Stimulated activated CD4-positive, alpha-beta T cell treated with anti-CD3 and anti-CD28 coated beads, Interleukin-4, amount 100 ng/mL, for 48 hours (primary cell): ENCODE results near the gene EEFSEC.

Source experiments
- DNase-seq, 2 donors: peaks; one replicate each; pipeline ENCODE4 v3.0.0-alpha.2; 2020; ENCODE audit warnings: low read depth in 2 of 2

Gene EEFSEC

DNA sequence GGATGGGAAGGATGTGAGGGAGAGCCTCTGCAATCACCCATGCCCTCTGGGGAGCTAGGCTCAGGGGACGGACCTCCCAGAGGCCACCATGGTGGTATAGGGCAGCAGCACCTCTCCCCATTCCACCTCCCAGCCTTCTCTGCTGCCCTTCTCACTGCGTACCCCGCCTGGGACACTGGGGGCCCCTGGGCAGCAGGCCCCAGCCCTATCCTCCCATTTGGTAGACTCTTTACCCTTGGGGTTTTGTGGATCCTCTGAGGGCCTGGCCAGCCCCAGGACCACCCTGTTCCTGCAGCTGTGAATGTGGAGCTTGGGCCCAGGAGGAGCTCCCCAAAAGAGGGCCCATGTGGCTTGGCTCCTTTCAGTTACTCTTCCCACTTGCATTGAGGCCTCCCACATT, 181.5 kb downstream of the EEFSEC start:
- no peak for DNase-seq

- no peak for DNase-seq
These were observed 182.5 kb downstream of the EEFSEC start for GRCh38 chr3:128335621-128336296.

- no peak for DNase-seq
These were observed 183.3 kb downstream of the EEFSEC start for GRCh38 chr3:128336337-128337156.

DNA sequence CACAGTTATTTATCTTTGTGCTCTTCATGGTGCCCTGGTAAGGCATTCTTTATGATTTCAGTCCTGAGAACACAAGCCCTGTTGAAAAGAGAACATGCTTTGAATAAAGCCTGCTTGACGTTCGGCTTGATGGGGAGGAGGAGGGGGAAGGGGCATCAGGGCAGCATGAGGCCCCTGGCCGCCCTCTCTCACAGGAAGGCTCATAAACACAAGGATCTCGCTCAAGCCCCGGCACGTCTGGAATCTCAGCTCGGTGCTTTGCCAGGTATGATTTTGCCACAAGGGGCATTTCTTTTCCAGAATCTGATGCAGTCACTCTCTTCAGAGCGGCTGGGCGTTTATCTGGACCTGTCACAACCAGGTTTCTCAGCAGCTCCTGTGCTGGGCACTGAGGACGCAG, 184.0 kb downstream of the EEFSEC start:
- no peak for DNase-seq

DNA sequence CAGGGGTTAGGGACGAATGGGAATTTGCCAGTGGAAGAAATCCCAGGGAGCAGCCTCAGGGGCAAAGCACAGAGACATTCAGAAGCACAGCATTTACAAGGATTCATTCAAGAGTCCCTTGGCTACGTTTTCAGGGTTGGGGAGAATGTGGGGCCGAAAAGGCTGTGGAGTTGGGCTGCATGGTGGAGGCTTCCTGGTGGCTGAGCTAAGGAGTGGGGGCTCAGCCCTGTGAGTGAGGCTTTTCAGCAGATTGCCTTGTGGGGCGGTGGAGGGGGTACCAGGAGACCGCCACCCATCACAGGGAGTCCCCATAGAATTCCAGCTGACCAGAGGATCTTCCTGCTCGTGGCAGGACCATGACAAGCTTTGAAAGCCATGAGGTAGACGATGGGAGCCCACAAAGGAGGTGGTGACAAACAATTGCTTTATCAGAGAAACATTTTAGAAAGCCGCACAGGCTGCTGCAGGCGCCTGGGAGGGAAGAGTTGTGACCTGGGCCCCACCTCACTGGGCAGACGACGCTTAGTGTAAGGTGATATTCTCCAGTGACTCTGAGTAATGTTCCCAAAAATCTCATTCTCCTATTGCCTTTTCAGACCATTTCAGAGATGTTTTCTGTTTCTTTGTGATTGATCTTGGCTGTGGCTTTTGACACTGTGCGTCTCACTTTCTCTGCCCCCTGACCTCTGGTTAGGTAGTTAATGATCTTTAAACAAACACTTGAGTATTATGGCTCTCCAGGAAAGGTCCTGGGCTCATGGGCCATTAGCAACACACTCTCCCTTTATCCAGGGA, 185.5 kb downstream of the EEFSEC start:
- no peak for DNase-seq

GRCh38 chr3:128339491-128340012, 186.3 kb downstream of the EEFSEC start:
- DNase-seq = no peak

- DNase-seq = no peak
These were observed 187.1 kb downstream of the EEFSEC start for GRCh38 chr3:128340198-128340903.

- DNase-seq = no peak
These were observed 187.7 kb downstream of the EEFSEC start for GRCh38 chr3:128340904-128341555.

GRCh38 chr3:128341659-128342395, 188.5 kb downstream of the EEFSEC start:
- DNase-seq = no peak

GRCh38 chr3:128342701-128343180, 189.5 kb downstream of the EEFSEC start:
- DNase-seq = no peak

DNA sequence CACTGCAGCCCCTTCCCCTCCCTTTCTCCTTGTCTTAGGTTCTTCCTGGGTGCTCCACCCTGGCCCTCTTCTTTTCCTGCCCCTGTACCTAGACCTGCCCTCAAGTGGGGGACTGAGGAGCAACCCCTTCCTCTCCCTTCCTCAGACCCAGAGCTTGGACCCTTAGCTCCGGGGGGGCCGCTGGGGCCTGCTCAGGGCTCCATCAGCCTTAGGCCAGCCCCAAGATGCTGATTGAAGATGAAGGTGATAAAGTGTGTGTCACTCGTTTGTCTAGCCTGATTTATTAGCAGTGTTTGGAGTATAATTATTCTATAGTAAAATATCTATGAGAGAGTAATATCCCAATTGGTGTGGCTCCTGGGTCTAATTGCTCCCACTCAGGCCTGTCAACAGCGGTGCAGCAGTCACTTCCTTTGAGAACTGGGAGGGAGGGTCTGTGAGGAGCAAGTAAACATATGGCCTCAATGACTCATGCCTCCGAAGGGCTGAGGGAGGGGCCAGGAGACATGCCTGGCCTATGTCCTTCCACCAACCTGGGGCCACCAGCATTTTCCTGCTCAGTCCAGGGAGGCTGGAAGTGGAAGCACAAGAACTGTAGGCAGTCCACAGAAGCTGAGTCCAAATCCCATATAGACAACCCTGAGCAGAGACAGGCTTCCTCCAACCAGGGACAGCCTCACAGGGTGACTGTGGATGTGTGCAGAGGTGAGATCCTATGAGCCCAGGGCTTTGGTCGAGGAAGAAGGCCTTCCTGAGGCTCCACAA, 190.2 kb downstream of the EEFSEC start:
- DNase-seq = no peak

- no peak for DNase-seq
These were observed 190.9 kb downstream of the EEFSEC start for GRCh38 chr3:128344052-128344735.

GRCh38 chr3:128345196-128345595, 191.9 kb downstream of the EEFSEC start:
- DNase-seq = no peak

DNA sequence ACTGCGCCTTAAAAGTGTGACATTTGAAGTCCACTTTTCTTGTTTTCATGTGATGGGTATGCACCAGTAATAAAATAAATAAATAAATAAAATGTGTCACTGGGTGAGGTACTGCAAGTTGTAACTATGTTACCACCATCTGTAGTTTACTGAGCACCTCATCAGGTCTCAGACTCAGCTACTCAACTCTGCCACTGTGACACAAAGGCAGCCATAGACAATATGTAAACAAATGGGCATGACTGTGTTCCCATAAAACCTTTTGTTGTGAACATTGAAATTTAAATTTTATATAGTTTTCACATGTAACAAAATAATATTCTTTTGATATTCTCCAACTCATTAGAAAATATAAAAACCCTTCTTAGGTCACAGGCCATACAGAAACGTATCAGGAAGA, 193.3 kb downstream of the EEFSEC start:
- no peak for DNase-seq

GRCh38 chr3:128347282-128347681, 194.0 kb downstream of the EEFSEC start:
- DNase-seq = no peak

DNA sequence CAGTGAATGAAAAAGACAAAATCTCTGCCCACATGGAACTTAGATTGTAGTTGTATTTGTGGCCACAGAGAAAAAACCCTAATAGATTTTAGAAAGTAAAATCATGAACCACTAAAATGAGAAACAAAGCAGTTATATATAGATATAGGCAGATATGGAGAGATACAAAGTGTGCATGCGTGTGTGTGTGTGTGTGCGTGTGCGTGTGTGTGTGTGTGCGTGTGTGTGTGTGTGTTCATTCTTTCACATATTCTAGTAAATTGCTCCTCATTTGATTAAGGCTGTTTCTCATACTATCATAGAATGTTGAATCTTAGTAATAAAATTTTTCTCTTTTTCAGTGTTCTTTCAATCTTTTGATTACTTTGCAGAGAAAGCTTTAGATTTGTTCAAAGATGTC, 194.8 kb downstream of the EEFSEC start:
- DNase-seq = no peak

DNA sequence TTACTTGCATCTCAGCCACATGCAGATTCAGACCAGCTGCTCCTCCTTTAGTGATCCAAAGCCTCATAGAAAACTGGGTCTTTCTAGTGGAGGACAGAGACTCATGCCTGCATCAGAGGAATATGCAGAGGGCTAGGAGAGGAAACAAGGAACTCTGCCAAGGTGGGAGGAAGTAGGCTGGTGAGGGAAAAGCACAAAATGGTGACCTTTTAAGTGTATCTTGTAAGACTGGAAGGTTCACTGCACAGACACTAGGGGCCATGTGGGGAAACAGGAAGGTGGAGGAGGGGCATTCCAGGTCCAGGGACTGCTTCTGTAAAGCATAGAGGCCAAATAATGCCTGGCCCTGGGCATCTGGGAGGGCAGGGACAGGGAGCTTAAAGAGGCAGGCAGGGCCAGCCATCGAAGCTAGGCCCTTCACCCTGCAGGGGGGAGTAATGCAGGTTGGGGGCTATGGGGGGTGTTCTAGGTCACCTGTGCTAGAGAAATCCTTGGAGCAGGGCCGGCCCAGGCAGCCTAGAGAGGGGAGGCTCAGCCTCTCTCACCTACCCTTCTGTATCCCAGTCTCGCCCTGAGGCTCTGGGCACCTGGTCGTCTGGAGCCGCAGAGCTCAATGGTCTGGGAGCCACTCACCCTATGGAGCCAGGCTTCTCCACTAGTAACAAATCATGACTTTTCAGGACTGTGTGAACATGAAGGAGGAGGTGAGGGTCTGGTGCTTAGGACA, 195.7 kb downstream of the EEFSEC start:
- DNase-seq = no peak

- no peak for DNase-seq
These were observed 196.8 kb downstream of the EEFSEC start for GRCh38 chr3:128349963-128350599.
